Breast epithelium (tissue), 4 donors: Measurements from ENCODE around the gene NOP56. TPM values are rescaled to one million over a fixed set of nuclear protein-coding genes. Genes with fewer than 3 reads are reported as not detected.
A peak's percentile ranks its signal among the peaks of the same experiment; 100 is the strongest.
"Not testable (repeated sequence)": the region's sequence is repeated elsewhere in the genome, so short reads cannot be mapped to it uniquely, and the experiment has no call there.

ENCODE experiments used
- DNase-seq, 2 donors: peaks; one replicate each; pipeline ENCODE4 v3.0.0-alpha.2; 2019; ENCODE audit warnings: low spot score in 2 of 2
- H3K27ac ChIP-seq, 2 donors: fragments of 200-600 bp; sonication (generic) in 1 of 2; one replicate each; pipeline ENCODE4 v1.5.1; 2016 to 2019; ENCODE audit warnings: mild to moderate bottlenecking in 1 of 2
- H3K27me3 ChIP-seq, 2 donors: fragments of 200-600 bp; sonication (generic) in 1 of 2; one replicate each; pipeline versions ENCODE4 v1.5.1 to v1.6.0; 2017 to 2019; ENCODE audit warnings: control low read depth in 1 of 2, mild to moderate bottlenecking in 1 of 2
- H3K36me3 ChIP-seq: fragments of 200-600 bp; one replicate; pipeline ENCODE4 v1.5.1; 2019
- H3K4me1 ChIP-seq, 2 donors: fragments of 200-600 bp; sonication (generic); one replicate each; pipeline ENCODE4 v1.5.1; 2016 to 2019; ENCODE audit warnings: control low read depth in 1 of 2
- H3K4me3 ChIP-seq, 3 donors: fragments of 200-600 bp; sonication (generic); 1 replicate in 2 of 3; 2 replicates in 1 of 3; pipeline ENCODE4 v1.5.1; 2016 to 2019; ENCODE audit warnings: mild to moderate bottlenecking in 3 of 3, moderate library complexity in 2 of 3
- H3K9me3 ChIP-seq, 2 donors: fragments of 200-600 bp; sonication (generic) in 1 of 2; one replicate each; pipeline ENCODE4 v1.5.1; 2016 to 2019; ENCODE audit warnings: control low read depth in 1 of 2
- POLR2A ChIP-seq: fragments of 450-650 bp; IDR thresholded peaks from one replicate; pipeline ENCODE4 v1.6.1; 2016; ENCODE audit warnings: antibody characterized with exemption, mild to moderate bottlenecking, moderate library complexity
- POLR2AphosphoS5 ChIP-seq, 3 donors: sonication (generic); formaldehyde crosslinking; IDR thresholded peaks; one replicate each; pipeline ENCODE4 v1.6.1; 2017; ENCODE audit warnings: antibody characterized with exemption in 3 of 3
- intact Hi-C: fragments of 100-400 bp; cut with DNase I; formaldehyde crosslinking; loops from one replicate; pipeline ENCODE4 v1.15.1; 2023; ENCODE audit warnings: low total_unique reads
- total RNA-seq, 3 donors: library from RNA; depleted of rRNA; stranded (reverse); fragments of >200 nt; gene quantifications; one replicate each; pipeline ENCODE4 v1.1.0, GENCODE V29; 2016
- TF ChIP-seq, protein P1 (sequence below), 3 donors: fragments of 450-650 bp; IDR thresholded peaks; one replicate each; pipeline ENCODE4 v1.5.1; 2016 to 2017; ENCODE audit warnings: antibody characterized with exemption in 3 of 3, mild to moderate bottlenecking in 3 of 3, moderate library complexity in 3 of 3

The NOP56 gene
- total RNA-seq, 3 donors from 2014 or later, result 77.1 to 137 (median 94.8) TPM

GRCh38 chr20:2695206-2695983, 43.0 kb downstream of the NOP56 start:
- no peak overlapping the region for H3K4me3 ChIP-seq
- H3K36me3 ChIP-seq, result no peaks in the 10 kb centered on the region
- intact Hi-C loops, result no loop called here
- no peaks in the 10 kb centered on the region for H3K27me3 ChIP-seq
- H3K9me3 ChIP-seq, result no peaks in the 10 kb centered on the region
- no peaks in the 10 kb centered on the region for H3K4me1 ChIP-seq
- no peak for DNase-seq
- TF ChIP-seq POLR2AphosphoS5 (IDR thresholded peaks at IDR 0.05) (no peak), POLR2A (no peak)
- TF ChIP-seq, protein P1, sequence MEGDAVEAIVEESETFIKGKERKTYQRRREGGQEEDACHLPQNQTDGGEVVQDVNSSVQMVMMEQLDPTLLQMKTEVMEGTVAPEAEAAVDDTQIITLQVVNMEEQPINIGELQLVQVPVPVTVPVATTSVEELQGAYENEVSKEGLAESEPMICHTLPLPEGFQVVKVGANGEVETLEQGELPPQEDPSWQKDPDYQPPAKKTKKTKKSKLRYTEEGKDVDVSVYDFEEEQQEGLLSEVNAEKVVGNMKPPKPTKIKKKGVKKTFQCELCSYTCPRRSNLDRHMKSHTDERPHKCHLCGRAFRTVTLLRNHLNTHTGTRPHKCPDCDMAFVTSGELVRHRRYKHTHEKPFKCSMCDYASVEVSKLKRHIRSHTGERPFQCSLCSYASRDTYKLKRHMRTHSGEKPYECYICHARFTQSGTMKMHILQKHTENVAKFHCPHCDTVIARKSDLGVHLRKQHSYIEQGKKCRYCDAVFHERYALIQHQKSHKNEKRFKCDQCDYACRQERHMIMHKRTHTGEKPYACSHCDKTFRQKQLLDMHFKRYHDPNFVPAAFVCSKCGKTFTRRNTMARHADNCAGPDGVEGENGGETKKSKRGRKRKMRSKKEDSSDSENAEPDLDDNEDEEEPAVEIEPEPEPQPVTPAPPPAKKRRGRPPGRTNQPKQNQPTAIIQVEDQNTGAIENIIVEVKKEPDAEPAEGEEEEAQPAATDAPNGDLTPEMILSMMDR (IDR thresholded peaks at IDR 0.05), result no peak
- H3K27ac ChIP-seq, result no peak overlapping the region

DNA sequence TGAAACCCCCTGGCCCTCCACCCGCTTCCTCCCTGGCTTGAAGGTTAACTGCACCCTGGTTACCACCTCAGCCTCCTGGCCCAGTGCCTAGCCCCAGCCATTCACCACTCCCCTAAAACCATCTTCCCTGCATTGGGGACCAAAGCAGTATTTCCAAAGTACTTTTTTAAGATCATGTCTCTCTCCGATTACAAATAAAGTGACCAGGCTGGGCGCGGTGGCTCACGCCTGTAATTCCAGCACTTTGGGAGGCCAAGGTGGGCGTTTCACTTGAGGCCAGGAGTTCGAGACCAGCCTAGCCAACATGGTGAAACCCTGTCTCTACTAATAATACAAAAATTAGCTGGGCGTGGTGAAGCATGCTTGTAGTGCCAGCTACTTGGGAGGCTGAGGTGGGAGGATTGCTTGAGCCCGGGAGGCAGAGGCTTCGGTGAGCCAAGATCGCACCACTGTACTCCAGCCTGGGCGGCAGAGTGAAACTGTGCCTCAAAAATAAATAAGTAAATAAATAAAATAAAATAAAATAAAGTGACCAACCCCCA, 43.6 kb downstream of the NOP56 start:
- DNase-seq, H3K4me1 ChIP-seq, H3K36me3 ChIP-seq, H3K27me3 ChIP-seq, H3K27ac ChIP-seq, H3K9me3 ChIP-seq, intact Hi-C loops, H3K4me3 ChIP-seq: not testable (repeated sequence)

GRCh38 chr20:2696646-2697045, 44.2 kb downstream of the NOP56 start:
- no peak overlapping the region for H3K27ac ChIP-seq
- H3K4me3 ChIP-seq, result no peak overlapping the region
- no peak for DNase-seq
- intact Hi-C loops, result no loop called here
- TF ChIP-seq POLR2A, result no peak
- TF ChIP-seq, protein P1 (IDR thresholded peaks at IDR 0.05), result no peak
- no peak for TF ChIP-seq POLR2AphosphoS5 (IDR thresholded peaks at IDR 0.05)
- no peaks in the 10 kb centered on the region for H3K4me1 ChIP-seq
- H3K27me3 ChIP-seq, result no peaks in the 10 kb centered on the region
- no peaks in the 10 kb centered on the region for H3K9me3 ChIP-seq
- H3K36me3 ChIP-seq, result no peaks in the 10 kb centered on the region

- no peak for TF ChIP-seq POLR2A
- H3K9me3 ChIP-seq, result no peaks in the 10 kb centered on the region
- H3K4me1 ChIP-seq, result no peaks in the 10 kb centered on the region
- H3K4me3 ChIP-seq, result no peak overlapping the region
- no peak for DNase-seq
- intact Hi-C loops, result no loop called here
- H3K27ac ChIP-seq, result no peak overlapping the region
- no peaks in the 10 kb centered on the region for H3K27me3 ChIP-seq
- H3K36me3 ChIP-seq, result no peaks in the 10 kb centered on the region
Observed at GRCh38 chr20:2697768-2698167, 45.3 kb downstream of the NOP56 start.

DNA sequence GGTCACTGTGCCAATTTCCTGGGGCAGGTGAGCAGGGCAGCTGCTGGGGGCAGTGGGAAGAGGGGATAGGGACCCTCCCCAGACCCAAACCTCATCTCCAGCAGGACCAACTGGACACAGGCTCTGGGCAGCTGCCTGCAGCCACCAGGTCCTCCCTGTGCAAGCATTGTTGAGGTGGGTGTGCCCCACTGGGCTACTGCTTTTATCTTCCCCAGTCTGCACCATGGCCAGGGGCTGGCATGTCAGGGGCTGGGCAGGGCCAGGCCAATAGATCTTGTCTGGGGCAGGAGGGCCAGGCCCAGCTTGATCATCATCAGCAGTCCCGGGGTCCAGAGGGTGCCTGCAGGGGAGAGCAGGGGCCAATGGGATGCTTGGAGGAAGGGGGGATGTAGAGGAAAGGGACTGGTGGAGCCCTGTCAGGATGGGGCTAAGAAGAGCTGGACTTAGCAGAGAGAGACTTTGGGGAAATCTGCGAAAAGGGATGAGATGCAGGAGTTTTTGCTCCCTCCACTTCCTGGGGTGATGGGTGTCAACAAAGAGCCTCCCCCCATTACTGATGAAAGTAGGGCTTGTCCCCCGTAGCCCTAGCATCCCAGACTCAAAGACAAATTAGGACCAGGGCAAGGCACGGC, 45.9 kb downstream of the NOP56 start:
- peak in 1 of 2 donors; percentile 8 for DNase-seq
- Histone ChIP-seq H3K4me3 (no peak overlapping the region), H3K36me3 (no peaks in the 10 kb centered on the region), H3K9me3 (no peaks in the 10 kb centered on the region), H3K4me1 (no peaks in the 10 kb centered on the region), H3K27ac (no peak overlapping the region), H3K27me3 (no peaks in the 10 kb centered on the region)
- no peak for TF ChIP-seq POLR2AphosphoS5 (IDR thresholded peaks at IDR 0.05)
- TF ChIP-seq POLR2A, result no peak
- TF ChIP-seq, protein P1 (IDR thresholded peaks at IDR 0.05), result no peak
- intact Hi-C loops, result no loop called here

GRCh38 chr20:2698912-2699311, 46.5 kb downstream of the NOP56 start:
- Histone ChIP-seq H3K4me3 (no peak overlapping the region), H3K27me3 (no peaks in the 10 kb centered on the region), H3K4me1 (no peaks in the 10 kb centered on the region), H3K27ac (no peak overlapping the region), H3K36me3 (no peaks in the 10 kb centered on the region), H3K9me3 (no peaks in the 10 kb centered on the region)
- TF ChIP-seq, protein P1 (IDR thresholded peaks at IDR 0.05), result no peak
- TF ChIP-seq POLR2AphosphoS5 (IDR thresholded peaks at IDR 0.05), result no peak
- no peak for TF ChIP-seq POLR2A
- intact Hi-C loops, result no loop called here
- no peak for DNase-seq
